HG03064 (cell line): ENCODE measurements around the gene HYDIN.
"Not testable (repeated sequence)": the region's sequence is repeated elsewhere in the genome, so short reads cannot be mapped to it uniquely, and the experiment has no call there.

Source experiments
- ATAC-seq: cut with Tn5 transposase; IDR thresholded peaks from one replicate; pipeline ENCODE4 v1.9.1; 2021; ENCODE audit warnings: low read depth; ENCODE audit not compliant: unreplicated experiment

The HYDIN gene

DNA sequence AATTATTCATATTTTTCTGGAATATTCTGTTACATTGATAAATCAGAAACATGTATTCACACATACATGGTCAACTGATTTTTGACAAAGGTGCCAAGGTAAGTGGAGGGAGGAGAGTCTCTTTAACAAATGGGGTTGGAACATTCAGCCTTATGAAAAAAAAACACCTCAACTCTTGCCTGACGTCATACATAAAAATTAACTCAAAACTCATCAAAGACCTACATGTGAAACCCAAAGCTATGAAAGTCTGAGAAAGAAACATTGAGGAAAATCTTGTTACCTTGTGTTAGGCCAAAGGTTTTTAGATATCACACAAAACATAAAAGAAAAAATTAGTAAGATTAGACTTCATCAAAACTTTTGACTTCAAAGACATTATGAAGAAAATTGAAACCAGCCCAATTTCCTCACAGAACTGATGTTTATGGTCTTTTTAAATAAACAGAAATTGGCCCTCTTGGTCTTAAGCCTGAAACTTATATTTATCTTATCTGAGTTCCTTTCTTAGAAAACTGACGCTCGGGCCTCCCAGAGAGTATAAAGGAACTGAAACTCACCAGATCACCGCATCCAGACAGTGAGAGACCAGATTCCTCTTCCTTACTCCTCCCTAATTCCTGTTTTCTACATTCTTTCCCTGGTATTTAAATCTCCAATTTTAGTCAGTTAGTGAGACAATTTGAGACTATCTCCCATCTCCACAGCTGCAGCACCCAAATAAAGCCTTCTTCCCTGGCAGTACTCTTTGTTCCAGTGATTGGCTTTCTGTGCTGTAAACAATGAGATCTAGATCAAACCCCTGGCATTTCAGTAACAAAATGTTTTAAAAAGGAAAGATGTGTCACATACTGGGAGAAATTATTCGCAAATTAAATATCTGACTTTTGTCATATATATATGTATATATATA, 4.0 kb downstream of the HYDIN start:
- ATAC-seq: no peak

DNA sequence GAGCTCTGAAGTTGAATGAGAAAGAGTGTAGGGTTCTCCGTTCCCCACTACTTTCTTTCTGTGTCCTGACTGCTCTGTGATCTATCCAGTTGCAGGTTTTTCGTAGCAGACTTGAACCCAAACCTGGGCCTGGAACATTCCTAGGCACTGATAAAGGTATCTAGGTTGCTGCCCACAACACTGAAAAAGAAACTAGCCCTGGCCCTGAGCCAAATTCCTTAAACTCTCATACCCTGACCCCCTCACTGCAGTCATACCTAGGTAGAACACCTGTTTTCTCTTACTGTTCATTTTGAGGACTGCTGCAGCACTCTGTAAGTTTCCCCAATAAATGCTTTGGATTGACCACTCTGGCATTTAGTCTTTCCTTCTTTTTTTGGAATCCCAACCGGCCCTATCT, 5.4 kb downstream of the HYDIN start:
- no peak for ATAC-seq

DNA sequence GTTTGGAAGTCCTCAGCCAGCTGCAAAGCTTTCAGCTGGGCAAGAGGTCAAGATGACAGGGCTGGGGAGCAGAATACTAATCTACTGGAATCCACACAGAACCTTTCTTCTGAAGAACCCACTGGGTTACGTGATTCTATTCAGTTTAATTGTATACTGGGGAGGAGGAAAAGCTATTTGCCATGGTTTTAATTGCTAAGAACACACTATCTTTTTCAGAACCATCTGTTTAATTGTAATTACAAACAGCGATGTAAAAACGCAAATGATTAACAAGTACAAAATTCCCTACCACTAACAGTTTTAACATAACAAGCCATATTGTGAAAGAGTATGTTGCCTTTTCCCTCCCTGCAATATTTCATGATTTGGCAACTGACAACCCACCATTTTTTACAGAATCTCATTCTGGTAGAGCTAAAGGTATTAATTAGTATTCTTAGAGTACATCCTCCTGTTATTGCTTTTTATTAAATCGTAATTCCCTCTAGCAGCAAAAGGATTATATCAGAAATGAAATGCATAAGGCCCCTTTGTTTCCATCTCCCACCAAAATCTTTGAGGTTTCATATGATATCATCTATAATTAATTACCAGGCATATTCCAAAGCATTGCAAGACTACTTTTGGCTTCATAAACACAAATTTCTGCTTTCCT, 12.1 kb downstream of the HYDIN start:
- ATAC-seq: no peak

DNA sequence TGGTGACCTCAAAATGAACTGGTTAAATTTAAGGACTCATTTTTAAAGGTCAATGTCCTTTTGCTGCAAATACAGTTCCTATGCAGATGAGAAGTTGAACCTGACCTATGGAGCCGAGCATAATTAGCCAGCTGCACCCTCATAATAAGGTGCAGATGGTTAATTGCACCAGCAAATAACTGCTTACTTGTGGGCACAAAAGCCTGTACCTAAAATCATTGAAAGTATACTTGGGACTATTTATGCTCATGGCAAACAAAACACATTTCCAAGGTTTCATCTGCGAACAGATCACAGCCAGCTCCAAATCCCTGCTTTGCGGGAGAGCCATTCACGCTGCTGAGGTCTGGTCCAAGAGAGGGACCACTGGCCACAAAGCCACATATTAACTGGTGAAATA, 13.0 kb downstream of the HYDIN start:
- ATAC-seq: no peak

DNA sequence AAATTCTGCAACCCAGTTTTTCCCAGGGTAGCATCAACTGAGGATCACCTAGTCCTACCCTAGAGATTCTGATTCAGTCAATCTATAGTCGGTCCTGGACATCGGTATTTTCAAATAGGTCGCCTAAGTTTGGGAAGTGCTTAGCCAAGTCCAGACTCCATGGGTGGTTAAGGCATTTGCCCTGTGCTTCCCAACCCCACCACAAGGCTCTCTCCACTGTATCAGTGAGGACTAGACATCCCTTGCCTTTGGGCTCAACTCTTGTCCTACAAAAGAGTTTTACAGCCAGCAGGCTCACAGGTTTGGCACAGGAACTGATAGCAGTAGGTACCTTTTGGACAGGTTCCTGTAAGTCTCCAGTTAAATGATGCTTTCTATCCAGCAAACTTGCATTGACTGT, 13.8 kb downstream of the HYDIN start:
- no peak for ATAC-seq

DNA sequence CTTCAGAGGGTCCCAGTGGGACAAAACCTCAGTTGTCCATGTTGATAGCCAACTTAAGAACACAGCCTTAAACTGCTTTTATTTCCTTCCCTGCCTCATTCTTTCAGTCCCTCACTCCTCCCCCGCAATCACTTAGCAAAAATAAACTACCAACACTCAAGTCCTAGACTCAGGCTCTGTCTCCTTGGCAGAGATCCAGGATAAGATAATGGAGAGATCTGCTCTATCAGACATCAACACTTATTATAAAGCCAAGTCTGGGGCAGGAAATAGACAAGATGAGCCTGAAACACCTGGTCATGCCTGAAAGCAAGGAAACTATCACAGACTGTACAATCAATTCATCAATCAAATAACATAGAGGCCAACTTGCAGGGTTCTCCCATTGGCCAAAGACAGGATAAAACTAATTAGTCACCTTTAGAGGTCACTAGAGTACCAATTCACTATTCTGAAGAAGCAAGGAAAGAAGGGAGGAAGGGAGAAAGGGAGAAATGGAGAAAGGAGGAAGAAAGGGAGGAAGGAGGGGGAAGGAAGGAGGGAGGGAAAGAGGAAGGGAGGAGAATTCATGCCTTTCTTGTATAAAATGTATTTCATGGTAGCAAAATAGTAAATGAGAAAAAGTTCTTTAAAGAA, 15.7 kb downstream of the HYDIN start:
- ATAC-seq: no peak

DNA sequence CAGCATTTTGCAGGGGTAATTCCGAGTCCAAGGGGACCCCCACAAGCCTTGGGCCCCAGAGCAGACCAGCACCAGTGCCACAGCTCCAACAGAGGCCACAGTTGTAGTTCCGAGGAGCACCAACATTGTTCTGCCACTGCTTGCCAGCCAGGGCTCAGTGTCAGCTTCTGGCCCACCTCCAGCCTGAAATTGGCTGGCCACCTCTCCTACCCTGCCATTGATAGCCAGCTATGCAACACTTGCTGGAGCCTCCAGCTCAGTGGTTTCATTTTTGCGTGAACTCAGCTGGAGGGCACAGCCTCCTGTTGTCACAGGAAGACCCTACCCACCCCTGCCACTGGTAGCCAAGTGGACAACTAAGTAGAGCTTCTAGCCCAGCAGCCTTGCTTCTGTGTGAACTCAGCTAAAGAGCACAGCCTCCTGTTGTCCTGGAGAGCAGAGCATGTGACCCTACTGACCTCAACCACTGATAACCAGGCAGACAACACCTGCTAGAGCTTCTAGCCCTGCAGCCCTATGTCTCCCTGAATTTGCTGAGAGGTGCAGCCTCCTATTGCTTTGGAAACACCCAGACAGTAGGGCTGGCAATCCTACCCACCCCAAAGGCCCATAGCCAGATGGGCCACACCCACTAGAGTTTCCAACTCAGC, 24.9 kb downstream of the HYDIN start:
- ATAC-seq: no peak

DNA sequence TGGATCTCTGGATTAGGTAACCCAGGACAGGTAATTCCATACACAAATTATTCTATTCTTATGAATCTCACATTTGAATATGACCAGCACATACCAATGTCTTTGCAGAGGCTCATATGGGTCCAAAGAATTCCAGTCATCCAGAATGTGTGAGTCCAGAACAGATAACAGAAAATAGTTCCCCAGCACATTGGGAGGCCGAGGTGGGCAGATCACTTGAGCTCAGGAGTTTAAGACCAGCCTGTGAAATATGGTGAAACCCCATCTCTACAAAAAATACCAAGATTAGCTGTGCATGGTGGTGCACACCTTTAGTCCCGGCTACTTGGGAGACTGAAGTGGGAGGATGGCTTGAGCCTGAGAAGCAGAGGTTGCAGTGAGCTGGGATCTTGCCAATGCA, 26.9 kb downstream of the HYDIN start:
- no peak for ATAC-seq

DNA sequence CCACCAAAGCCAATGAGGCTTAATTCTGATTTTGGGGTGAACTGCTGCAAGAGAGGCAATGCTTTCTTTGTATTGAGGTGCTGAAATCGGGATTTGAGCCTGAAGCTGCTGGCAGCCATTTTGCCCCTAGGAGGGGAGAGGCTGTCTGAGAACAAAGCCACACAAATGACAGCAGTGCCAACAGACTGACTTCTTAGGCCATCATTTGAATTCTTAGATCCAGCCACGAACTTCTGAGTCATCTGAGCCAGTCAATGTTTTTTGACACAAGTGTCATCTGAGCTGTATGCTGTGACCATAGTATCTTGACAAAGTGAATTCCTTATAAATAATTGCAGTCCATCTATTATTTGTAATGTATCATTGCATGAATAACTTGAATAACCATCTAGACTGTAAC, 29.0 kb downstream of the HYDIN start:
- ATAC-seq: no peak

DNA sequence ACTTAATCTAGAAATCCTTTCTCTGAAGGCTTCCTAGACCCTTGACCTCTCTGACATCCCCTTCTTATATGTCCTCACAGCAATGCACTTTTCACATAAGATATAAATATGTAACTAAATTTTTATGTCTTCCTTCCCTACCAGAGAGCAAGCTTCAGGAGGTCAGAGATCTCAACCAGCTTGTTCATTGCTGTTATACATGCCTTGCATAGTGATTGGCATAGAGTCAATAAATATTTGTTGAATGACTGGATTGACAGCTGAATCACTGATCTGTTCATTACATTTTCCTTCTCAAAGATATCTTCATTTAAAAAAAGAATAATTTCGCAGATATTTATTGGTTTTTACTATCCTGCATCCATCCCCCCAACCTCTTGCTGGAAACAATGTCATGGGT, 29.5 kb downstream of the HYDIN start:
- ATAC-seq: no peak

DNA sequence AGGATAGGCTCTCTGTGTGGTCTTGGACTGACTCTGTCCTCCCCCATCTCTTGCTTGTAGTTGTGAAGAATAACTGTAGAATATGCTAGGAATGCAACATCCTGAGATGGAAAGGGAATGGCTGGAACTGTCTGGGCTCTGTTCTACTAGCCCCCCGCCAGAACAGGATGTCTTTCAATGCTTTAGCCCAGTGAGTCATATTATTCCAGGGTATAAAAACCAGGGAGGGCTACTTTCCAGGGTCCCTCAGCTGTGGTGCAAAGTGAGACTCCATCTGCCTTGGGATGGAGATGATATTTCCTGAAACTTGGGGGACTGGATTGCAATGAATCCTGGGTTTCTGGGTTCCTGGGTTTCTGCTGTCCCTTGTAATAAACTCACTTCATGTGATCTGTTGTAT, 32.1 kb downstream of the HYDIN start:
- no peak for ATAC-seq

DNA sequence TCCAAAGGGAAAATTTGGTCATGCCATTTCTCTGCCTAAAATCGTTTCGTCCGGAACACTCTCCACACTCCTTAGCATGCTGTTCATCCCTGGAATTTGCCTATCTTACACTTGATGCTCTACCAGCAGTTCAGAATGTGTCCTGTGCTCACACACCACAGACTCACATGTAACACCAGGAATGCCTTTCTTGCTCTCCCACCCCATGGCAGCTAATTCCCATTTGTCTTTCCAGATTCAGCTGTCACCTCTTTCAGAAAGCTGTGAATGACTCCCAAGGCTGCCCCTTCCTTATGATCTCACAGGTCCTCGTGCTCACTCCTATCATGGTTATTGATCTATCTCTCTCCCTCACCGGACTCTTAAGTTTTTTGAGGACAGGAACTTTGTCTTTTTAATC, 38.1 kb downstream of the HYDIN start:
- ATAC-seq: no peak

DNA sequence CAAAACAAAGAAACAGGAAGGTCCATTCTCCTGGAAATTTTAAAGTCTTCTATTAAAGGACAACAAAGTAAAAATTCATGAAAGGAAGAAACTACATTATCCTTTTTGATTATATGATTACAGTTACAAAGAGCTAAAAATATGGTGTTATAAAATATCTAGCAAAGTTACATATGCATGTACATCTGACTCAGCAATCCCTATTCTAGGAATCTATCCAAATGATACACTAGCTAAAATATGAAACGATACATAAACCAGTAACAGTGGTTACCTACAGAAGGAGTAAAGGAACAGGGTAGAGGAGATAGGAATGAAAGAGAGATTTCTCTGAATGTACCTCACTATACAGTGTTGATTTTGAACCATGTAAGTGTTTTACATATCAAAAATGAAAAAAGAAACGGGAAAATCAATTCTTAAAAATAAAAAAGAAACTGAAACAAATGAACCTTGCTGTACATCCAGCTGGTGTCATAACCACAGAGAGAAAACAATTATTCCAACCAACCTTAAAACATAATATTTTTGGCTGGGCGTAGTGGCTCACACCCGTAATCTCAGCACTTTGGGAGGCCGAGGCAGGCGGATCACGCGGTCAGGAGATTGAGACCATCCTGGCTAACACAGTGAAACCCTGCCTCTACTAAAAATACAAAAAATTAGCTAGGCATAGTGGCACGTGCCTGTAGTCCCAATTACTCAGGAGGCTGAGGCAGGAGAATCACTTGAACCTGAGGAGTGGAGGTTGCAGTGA, 41.4 kb downstream of the HYDIN start:
- no peak for ATAC-seq

DNA sequence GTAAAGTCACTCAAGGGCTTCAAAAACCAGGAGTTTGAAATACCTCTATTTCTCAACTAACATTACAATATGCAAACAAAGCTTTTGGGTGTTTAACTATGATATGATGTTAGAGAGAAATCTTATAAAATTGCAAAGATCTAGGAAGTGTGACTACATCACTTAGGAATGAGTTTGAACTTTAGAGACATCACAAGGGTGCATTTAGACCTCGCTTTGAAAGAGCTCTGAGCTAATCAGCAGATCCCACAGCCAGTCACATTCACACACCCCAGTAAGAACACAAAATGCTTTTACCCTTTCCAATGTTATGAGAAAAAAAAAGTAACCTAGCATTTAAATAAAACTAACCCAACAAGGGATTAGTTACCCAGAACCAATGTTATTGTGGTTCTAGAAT, 45.2 kb downstream of the HYDIN start:
- no peak for ATAC-seq

DNA sequence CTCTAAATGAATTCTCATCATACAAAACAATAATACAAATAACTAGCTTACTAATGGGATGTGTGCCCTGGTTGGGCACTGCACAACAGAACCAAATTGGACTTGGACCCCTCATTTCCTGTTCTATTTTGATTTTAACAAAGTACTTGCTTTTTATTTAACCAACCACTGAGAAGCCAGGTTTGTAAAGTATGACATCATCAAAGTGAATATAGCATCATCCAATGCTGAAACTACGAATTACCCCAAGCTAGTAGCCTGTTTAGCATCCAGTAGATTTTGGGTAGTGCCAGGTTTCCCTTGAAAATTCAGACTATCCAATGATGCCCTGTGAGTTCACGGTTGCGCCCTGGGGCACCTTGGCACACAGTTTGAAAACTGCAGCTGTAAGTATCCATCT, 51.0 kb downstream of the HYDIN start:
- no peak for ATAC-seq

DNA sequence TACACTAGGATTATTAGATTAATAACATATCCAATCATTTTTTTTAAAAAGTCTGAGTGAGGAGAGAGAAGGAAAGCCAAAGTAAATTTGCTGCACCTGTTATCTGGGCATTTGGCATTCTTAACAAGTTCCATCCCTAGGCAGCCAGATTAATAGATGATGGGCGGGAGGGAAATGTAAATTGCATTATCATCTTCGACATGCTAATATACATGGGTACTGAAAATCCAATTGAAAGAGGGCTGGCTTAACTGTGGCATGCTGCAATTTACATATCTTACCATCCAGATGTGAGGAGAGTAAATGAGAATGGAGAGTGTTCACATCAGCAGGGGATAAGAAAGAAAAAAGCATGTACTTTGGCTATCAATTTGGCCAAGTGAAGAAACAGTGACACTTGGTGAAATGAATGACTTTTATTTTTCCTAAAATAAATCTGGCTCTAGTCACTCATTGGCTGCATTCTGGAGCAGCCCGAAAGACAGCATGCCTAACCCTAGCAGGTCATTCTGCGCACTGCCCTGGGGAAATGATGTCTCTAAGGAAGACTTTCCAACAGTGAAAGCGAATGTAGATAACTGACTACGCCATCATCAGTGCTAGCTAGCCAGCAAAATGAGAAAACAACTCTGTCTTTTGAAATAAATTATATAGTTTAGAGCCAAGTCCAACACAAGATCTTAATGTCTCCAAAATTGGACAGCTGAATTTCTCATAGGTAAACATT, 57.9 kb downstream of the HYDIN start:
- no peak for ATAC-seq

DNA sequence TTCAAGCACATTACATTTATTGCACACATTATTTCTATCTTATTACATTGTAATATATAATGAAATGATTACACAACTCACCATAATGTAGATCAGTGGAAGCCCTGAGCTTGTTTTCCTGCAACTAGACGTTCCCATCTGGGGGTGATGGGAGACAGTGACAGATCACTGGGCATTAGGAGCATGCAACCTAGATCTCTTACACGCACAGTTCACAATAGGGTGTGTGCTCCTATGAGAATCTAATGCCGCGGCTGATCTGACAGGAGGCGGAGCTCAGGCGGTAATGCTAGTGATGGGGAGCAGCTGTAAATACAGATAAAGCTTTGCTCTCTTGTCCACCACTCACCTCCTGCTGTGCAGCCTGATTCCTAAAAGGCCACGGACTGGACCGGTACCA, 69.5 kb downstream of the HYDIN start:
- ATAC-seq: not testable (repeated sequence)

DNA sequence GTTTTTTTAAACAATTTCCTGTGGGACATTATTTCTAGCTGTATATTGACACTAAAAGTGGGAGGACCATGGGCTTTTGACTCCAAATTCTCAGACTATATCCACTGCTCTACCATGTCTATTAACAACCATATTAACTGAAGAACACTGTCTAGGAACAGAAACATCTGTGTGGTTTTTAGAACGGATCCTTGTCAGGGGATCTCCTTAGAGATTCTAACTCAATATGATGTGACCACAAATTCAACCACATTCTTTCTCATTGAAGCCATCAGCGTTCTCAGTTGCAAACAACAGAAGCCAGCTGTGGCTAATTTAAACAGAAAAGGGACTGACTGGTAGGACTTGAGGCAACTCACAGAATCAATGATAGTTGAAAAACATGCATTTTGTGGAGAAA, 73.2 kb downstream of the HYDIN start:
- not testable (repeated sequence) for ATAC-seq

DNA sequence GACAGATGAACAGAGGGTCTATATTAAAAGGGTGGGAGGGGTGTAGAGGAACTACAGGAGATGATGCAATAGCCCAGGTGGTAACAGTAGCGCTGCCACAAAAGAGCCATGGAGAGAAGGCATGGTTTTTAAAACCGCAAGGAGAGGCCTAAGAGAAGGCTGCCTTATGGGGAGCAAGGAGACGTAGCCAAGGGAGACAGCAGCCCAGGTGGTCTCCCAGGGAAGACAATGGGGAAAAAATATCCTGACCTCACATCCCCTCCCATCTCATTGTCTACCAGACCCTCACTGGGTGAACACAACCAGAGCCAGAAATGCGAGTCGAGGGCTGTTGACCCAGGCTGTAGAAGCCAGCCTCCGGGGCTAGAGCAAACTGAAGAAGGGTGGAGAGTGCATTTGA, 77.2 kb downstream of the HYDIN start:
- ATAC-seq: not testable (repeated sequence)

DNA sequence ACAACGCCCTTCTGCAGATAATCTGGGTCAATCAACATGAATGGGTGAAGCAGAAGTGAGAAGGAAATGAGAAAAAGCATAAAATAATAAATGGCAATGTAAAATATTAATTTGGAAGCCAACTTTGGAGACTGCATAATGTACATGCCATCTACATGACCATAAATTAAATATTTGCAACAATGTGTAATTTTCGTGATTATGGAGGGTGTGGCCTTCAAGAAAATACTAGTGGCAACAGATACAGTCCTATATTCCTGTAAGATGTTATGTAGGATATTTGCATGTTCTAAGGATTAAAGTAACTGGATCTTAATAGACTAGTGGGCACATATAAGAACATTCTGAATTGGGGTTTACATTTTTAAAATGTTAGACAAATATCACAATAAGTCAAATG, 78.9 kb downstream of the HYDIN start:
- ATAC-seq: not testable (repeated sequence)
